Measurements from ENCODE around the gene KIF13A. TPM values are rescaled to one million over a fixed set of nuclear protein-coding genes. Genes with fewer than 3 reads are reported as not detected.

The KIF13A gene
- total RNA-seq, 4 donors from 2014 or later, result 39.6 to 51.6 (median 43.2) TPM

GRCh38 chr6:17710331-17710730 lies 277.1 kb downstream of the KIF13A start:
- TF ChIP-seq POLR2A (IDR thresholded peaks at IDR 0.05) (no peak), CTCF (IDR thresholded peaks at IDR 0.05) (no peak)
- Histone ChIP-seq H3K4me3 (no peak overlapping the region), H3K4me1 (no peaks in the 10 kb centered on the region), H3K36me3 (no peaks in the 10 kb centered on the region), H3K27me3 (no peaks in the 10 kb centered on the region), H3K9me3 (no peaks in the 10 kb centered on the region), H3K27ac (no peak overlapping the region)
- DNase-seq, result no peak

- Histone ChIP-seq H3K9me3 (no peaks in the 10 kb centered on the region), H3K4me1 (peaks cover 0 to 4% (median 0%) of the 10 kb centered on the region in 4 donors), H3K27ac (no peak overlapping the region), H3K27me3 (no peaks in the 10 kb centered on the region), H3K36me3 (no peaks in the 10 kb centered on the region), H3K4me3 (no peak overlapping the region)
- no peak for DNase-seq
- TF ChIP-seq CTCF (IDR thresholded peaks at IDR 0.05), result no peak
- no peak for TF ChIP-seq POLR2A (IDR thresholded peaks at IDR 0.05)
These were observed 278.0 kb downstream of the KIF13A start for GRCh38 chr6:17709476-17709875.

Small RNA genes lying within 50 kb of the gene (small RNA-seq; reads per million reads assigned to genes)
- 0 reads per million in 2 donors for gene RF00019
- 1.7 to 7.3 reads per million in 2 donors for gene RNA5SP204

Other genes with a start within 250 kb of the KIF13A start
- 1 to 10 TPM; 1.7 to 4.9 (median 3.3) TPM for gene NHLRC1, start 135.0 kb upstream of the KIF13A start, total RNA-seq
- gene TPMT, start 167.4 kb upstream of the KIF13A start, total RNA-seq, result 10 to 100 TPM; 16.3 to 50.8 (median 26.4) TPM
- 10 to 100 TPM; 15.1 to 22.1 (median 19.1) TPM for gene KDM1B, start 167.8 kb upstream of the KIF13A start, total RNA-seq

Data from Peyer's patch (tissue), 4 donors.